C4-2B (cell line): ENCODE measurements around the gene LHX3.

Experiments used
- CTCF ChIP-seq: fragments of 450-650 bp; conservative IDR thresholded peaks from 2 replicates; pipeline ENCODE4 v1.5.1; 2017; ENCODE audit warnings: mild to moderate bottlenecking
- ZFX ChIP-seq: fragments of 450-650 bp; IDR thresholded peaks from 2 replicates; pipeline ENCODE4 v1.6.1; 2017

- no peak for TF ChIP-seq CTCF
- TF ChIP-seq ZFX, result no peak
These were observed 17.7 kb downstream of the LHX3 start for GRCh38 chr9:136187197-136187596.
